ENCODE data around the gene DUS3L. TPM values are rescaled to one million over a fixed set of nuclear protein-coding genes. Genes with fewer than 3 reads are reported as not detected.
A peak's percentile ranks its signal among the peaks of the same experiment; 100 is the strongest.

The DUS3L gene
- total RNA-seq, 4 donors from 2014 or later = 30.6 to 46.1 (median 37.1) TPM

GRCh38 chr19:5798244-5798643 is 7.3 kb upstream of the DUS3L start:
- peaks cover 5 to 14% of the 10 kb centered on the region in 2 donors for H3K27me3 ChIP-seq
- no peak for DNase-seq
- H3K4me1 ChIP-seq = no peaks in the 10 kb centered on the region
- H3K9me3 ChIP-seq = no peaks in the 10 kb centered on the region
- H3K4me3 ChIP-seq = no peak overlapping the region
- intact Hi-C loops (cut with DNase I; ENCODE audit: low total_unique reads) = no loop called here
- H3K36me3 ChIP-seq = no peaks in the 10 kb centered on the region
- no peak overlapping the region for H3K27ac ChIP-seq
- no peak for TF ChIP-seq CTCF (IDR thresholded peaks at IDR 0.05)

- Histone ChIP-seq H3K4me3 (no peak overlapping the region), H3K27ac (no peak overlapping the region), H3K4me1 (no peaks in the 10 kb centered on the region), H3K27me3 (no peaks in the 10 kb centered on the region), H3K9me3 (no peaks in the 10 kb centered on the region), H3K36me3 (no peaks in the 10 kb centered on the region)
- intact Hi-C loops (cut with DNase I; ENCODE audit: low total_unique reads) = no loop called here
- TF ChIP-seq CTCF (IDR thresholded peaks at IDR 0.05) (no peak), POLR2A (IDR thresholded peaks at IDR 0.05) (no peak)
- no peak for DNase-seq
These were observed 4.5 kb upstream of the DUS3L start for GRCh38 chr19:5795382-5795919.

GRCh38 chr19:5793188-5793587 is 2.2 kb upstream of the DUS3L start:
- intact Hi-C loops (cut with DNase I; ENCODE audit: low total_unique reads) = no loop called here
- TF ChIP-seq POLR2A (IDR thresholded peaks at IDR 0.05) = no peak
- no peak for TF ChIP-seq CTCF (IDR thresholded peaks at IDR 0.05)
- no peaks in the 10 kb centered on the region for H3K4me1 ChIP-seq
- H3K27ac ChIP-seq = no peak overlapping the region
- no peak for DNase-seq
- H3K27me3 ChIP-seq = no peaks in the 10 kb centered on the region
- H3K36me3 ChIP-seq = no peaks in the 10 kb centered on the region
- no peak overlapping the region for H3K4me3 ChIP-seq
- H3K9me3 ChIP-seq = no peaks in the 10 kb centered on the region

- intact Hi-C loops (cut with DNase I; ENCODE audit: low total_unique reads) = no loop called here
- Histone ChIP-seq H3K4me3 (no peak overlapping the region), H3K4me1 (no peaks in the 10 kb centered on the region), H3K27ac (no peak overlapping the region), H3K9me3 (no peaks in the 10 kb centered on the region), H3K36me3 (no peaks in the 10 kb centered on the region), H3K27me3 (no peaks in the 10 kb centered on the region)
- TF ChIP-seq CTCF (IDR thresholded peaks at IDR 0.05) = no peak
- no peak for DNase-seq
These were observed 1.3 kb upstream of the DUS3L start for GRCh38 chr19:5792224-5792623.

GRCh38 chr19:5789886-5790558 is 941 bp downstream of the DUS3L start:
- Histone ChIP-seq H3K27ac (peak overlapping the region; percentile 92 to 98), H3K36me3 (no peaks in the 10 kb centered on the region), H3K27me3 (no peaks in the 10 kb centered on the region), H3K4me1 (no peaks in the 10 kb centered on the region), H3K9me3 (no peaks in the 10 kb centered on the region), H3K4me3 (peak overlapping the region; percentile 90 to 91)
- TF ChIP-seq CTCF (IDR thresholded peaks at IDR 0.05) (no peak), POLR2A (IDR thresholded peaks at IDR 0.05) (no peak)
- intact Hi-C loops (cut with DNase I; ENCODE audit: low total_unique reads) = no loop called here
- DNase-seq = no peak
